Transverse colon (tissue), 4 donors: ENCODE results near the gene LCORL.
"Not testable (repeated sequence)": the region's sequence is repeated elsewhere in the genome, so short reads cannot be mapped to it uniquely, and the experiment has no call there.

ENCODE experiments used
- EP300 ChIP-seq: sonication (generic); formaldehyde crosslinking; IDR thresholded peaks from one replicate; pipeline ENCODE4 v1.6.1; 2017; ENCODE audit warnings: antibody characterized with exemption, low read depth
- POLR2A ChIP-seq: fragments of 450-650 bp; IDR thresholded peaks from one replicate; pipeline ENCODE4 v1.6.1; 2016; ENCODE audit warnings: antibody characterized with exemption, mild to moderate bottlenecking, moderate library complexity
- POLR2AphosphoS5 ChIP-seq, 3 donors: sonication (generic); formaldehyde crosslinking; IDR thresholded peaks; one replicate each; pipeline ENCODE4 v1.6.1; 2016; ENCODE audit warnings: antibody characterized with exemption in 3 of 3
- TF ChIP-seq, protein P1 (sequence below), 5 experiments: fragments of 200-600 bp in 3 of 5; fragments of 450-650 bp in 2 of 5; sonication (generic) in 3 of 5; IDR thresholded peaks; 1 replicate in 2 of 5; 2 replicates in 3 of 5; pipeline ENCODE4 v1.5.1; 2016 to 2017; ENCODE audit warnings: antibody characterized with exemption in 5 of 5, inconsistent platforms in 3 of 5, mild to moderate bottlenecking in 2 of 5, moderate library complexity in 1 of 5

GRCh38 chr4:17861906-17862305, 159.6 kb downstream of the LCORL start:
- not testable (repeated sequence) for TF ChIP-seq EP300; POLR2A; POLR2AphosphoS5 (IDR thresholded peaks at IDR 0.05)
- TF ChIP-seq, protein P1, sequence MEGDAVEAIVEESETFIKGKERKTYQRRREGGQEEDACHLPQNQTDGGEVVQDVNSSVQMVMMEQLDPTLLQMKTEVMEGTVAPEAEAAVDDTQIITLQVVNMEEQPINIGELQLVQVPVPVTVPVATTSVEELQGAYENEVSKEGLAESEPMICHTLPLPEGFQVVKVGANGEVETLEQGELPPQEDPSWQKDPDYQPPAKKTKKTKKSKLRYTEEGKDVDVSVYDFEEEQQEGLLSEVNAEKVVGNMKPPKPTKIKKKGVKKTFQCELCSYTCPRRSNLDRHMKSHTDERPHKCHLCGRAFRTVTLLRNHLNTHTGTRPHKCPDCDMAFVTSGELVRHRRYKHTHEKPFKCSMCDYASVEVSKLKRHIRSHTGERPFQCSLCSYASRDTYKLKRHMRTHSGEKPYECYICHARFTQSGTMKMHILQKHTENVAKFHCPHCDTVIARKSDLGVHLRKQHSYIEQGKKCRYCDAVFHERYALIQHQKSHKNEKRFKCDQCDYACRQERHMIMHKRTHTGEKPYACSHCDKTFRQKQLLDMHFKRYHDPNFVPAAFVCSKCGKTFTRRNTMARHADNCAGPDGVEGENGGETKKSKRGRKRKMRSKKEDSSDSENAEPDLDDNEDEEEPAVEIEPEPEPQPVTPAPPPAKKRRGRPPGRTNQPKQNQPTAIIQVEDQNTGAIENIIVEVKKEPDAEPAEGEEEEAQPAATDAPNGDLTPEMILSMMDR (IDR thresholded peaks at IDR 0.05): not testable (repeated sequence)
